HG03457 (cell line): ENCODE results near the gene RASSF5.
"Not testable (repeated sequence)": the region's sequence is repeated elsewhere in the genome, so short reads cannot be mapped to it uniquely, and the experiment has no call there.

Experiments
- ATAC-seq: cut with Tn5 transposase; IDR thresholded peaks from one replicate; pipeline ENCODE4 v1.9.1; 2021; ENCODE audit warnings: moderate number of reproducible peaks; ENCODE audit not compliant: unreplicated experiment

RASSF5 gene

GRCh38 chr1:206626396-206626795, 119.1 kb downstream of the RASSF5 start:
- not testable (repeated sequence) for ATAC-seq

- ATAC-seq = no peak
Measured at GRCh38 chr1:206628916-206629315, 121.6 kb downstream of the RASSF5 start.

- ATAC-seq = no peak
Measured at GRCh38 chr1:206631085-206631509, 123.8 kb downstream of the RASSF5 start.

GRCh38 chr1:206633708-206634121, 126.4 kb downstream of the RASSF5 start:
- no peak for ATAC-seq

GRCh38 chr1:206634365-206635079, 127.2 kb downstream of the RASSF5 start:
- no peak for ATAC-seq

GRCh38 chr1:206635080-206635977, 128.0 kb downstream of the RASSF5 start, which contains the start of gene DYRK3:
Gene DYRK3, plus strand, starts transcription at chr1:206635536. Its CDS starts 168 bp downstream, at chr1:206635704.
- ATAC-seq = peak; percentile 89

GRCh38 chr1:206635978-206636345, 128.6 kb downstream of the RASSF5 start:
- ATAC-seq = no peak

- no peak for ATAC-seq
Measured at GRCh38 chr1:206636671-206637070, 129.3 kb downstream of the RASSF5 start.

GRCh38 chr1:206637605-206638004, 130.3 kb downstream of the RASSF5 start:
- ATAC-seq = no peak
